C4-2B (cell line): ENCODE measurements around the gene PITX2.

Experiments
- H3K27ac ChIP-seq: fragments of 450-650 bp; 2 replicates; pipeline ENCODE4 v1.5.1; 2017
- ZFX ChIP-seq: fragments of 450-650 bp; IDR thresholded peaks from 2 replicates; pipeline ENCODE4 v1.6.1; 2017
- TF ChIP-seq, protein P1 (sequence below): fragments of 450-650 bp; conservative IDR thresholded peaks from 2 replicates; pipeline ENCODE4 v1.5.1; 2017; ENCODE audit warnings: mild to moderate bottlenecking

PITX2 gene

DNA sequence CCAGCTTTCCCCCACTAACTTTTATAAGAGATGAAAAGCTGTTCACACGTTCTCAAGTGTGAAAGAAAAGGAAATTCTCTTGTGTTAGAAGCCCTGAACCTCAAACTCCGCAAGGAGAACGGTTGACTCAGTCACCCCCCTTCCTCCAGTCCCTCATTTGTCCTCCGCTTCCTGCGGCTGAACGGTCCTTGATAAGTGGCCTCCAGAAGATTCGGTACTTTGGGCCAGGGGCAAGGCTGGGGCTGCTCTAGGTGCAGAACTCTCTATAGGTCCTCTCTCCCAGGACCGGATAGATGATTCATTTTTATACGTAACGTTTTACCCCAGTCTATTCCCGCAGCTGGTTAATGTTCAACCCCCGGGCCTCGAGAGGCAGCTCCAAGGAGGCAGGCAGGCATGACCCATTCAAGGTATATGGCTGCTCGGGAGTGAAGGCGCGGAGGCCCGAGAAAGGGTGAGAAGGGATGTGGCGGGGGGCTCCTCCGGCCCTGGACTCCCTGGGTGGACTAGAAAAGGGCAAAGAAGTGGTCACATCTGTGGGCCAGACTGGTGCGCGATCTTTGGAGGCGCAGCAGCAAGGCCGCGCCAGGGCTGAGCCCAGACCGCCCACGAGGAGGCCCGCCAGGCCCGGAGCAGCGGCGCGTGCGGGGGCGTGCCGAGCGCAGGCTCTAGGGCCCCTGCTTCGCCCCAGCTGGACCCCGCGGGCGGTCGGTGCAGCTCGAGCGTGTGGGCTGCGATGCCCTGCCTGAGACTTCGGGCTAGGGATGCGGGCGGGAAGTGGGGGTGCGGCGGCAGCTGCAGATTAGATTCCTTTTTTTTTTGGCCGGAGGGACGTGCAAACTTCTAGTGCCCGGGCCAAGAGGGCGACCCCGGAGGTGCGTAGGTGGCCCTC is 11.7 kb downstream of the PITX2 start:
- TF ChIP-seq ZFX = no peak
- TF ChIP-seq, protein P1, sequence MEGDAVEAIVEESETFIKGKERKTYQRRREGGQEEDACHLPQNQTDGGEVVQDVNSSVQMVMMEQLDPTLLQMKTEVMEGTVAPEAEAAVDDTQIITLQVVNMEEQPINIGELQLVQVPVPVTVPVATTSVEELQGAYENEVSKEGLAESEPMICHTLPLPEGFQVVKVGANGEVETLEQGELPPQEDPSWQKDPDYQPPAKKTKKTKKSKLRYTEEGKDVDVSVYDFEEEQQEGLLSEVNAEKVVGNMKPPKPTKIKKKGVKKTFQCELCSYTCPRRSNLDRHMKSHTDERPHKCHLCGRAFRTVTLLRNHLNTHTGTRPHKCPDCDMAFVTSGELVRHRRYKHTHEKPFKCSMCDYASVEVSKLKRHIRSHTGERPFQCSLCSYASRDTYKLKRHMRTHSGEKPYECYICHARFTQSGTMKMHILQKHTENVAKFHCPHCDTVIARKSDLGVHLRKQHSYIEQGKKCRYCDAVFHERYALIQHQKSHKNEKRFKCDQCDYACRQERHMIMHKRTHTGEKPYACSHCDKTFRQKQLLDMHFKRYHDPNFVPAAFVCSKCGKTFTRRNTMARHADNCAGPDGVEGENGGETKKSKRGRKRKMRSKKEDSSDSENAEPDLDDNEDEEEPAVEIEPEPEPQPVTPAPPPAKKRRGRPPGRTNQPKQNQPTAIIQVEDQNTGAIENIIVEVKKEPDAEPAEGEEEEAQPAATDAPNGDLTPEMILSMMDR = no peak
- no peak overlapping the region for H3K27ac ChIP-seq

DNA sequence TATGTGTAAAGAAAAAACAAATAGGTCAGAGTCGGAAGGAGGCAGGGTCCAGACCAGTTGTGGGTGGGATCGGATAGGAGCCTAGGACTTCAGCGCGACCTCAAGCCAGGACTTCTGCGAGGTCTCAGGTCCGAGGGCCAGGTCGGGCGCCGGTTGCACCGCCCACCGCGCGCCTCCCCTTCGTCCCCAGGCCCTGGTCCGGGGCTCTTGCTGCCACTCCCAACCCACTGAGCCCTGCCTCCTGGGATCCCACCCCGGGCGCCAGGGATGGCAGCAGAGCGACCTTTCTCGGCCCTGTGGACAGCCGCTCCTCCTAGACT is 12.3 kb downstream of the PITX2 start:
- TF ChIP-seq, protein P1 = no peak
- TF ChIP-seq ZFX = no peak

DNA sequence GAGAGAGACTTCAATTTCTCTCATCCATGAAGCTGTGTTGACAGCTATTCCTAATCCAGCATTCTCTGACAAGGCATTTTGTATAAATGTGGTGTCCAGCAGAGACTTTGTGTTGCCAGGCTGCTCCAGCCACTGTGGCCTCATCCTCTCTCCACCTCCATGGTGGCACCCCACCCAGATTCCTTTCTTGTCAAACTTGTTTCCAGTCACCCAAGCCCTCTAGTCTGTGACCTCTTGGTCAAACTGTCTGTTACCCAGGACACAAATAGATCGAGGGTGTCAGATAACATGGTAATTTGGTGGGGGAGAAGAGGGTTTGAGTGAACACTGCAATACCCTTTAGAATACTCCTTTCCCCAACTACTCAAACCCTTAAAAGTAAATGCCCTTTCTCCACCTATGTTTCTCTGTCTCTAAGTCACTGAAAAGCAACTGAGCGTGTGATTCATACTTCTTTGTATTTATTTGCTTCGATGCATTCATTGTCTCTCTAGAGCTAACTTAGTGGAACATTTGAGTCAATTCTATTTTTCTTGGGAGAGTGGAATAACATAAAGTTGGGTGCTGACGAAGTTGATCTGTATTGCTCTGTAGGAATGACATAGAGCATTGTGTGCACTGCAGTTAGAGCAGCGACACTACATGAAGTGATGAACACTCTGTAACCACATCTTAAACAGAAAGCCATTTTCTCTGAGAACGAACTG is 13.7 kb downstream of the PITX2 start:
- no peak for TF ChIP-seq ZFX
- TF ChIP-seq, protein P1 = no peak
- no peak overlapping the region for H3K27ac ChIP-seq

More for the DNA sequence above, 12.3 kb downstream of the PITX2 start:
- H3K27ac ChIP-seq = no peak overlapping the region

GRCh38 chr4:110605077-110605476 is 17.8 kb downstream of the PITX2 start:
- TF ChIP-seq ZFX = no peak
- TF ChIP-seq, protein P1 = no peak
- no peak overlapping the region for H3K27ac ChIP-seq

GRCh38 chr4:110602061-110602460 is 20.8 kb downstream of the PITX2 start:
- TF ChIP-seq, protein P1 = no peak
- TF ChIP-seq ZFX = no peak
- H3K27ac ChIP-seq = no peak overlapping the region

DNA sequence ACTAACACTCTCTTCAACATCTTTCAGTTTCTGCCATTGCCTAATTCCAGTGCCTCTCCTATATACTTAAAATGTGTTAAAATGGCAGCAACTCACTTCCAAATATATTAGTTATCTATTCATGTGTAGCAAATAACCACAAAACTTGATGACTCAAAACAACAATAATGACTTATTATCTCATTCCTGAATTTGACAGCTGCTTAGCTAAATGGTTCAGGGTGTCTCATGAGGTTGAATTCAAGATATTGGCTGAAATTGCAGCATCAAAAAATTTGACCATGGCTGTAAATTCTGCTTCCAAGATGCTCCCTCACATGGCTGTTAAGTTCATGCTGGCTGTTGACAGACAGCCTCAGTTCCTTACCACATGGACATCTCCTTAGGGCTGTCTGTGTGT is 25.3 kb downstream of the PITX2 start:
- H3K27ac ChIP-seq = no peak overlapping the region
- TF ChIP-seq ZFX = no peak
- TF ChIP-seq, protein P1 = no peak

- TF ChIP-seq, protein P1 = no peak
- no peak for TF ChIP-seq ZFX
- H3K27ac ChIP-seq = no peak overlapping the region
Measured at GRCh38 chr4:110596431-110596830, 26.4 kb downstream of the PITX2 start.
